K562 (cell line): ENCODE results near the gene LRRC8E. TPM values are rescaled to one million over a fixed set of nuclear protein-coding genes. Genes with fewer than 3 reads are reported as not detected.

Experiments used
- ARHGAP35 ChIP-seq: fragments of 450-650 bp; IDR thresholded peaks from 2 replicates; pipeline ENCODE4 v1.6.1; 2018; ENCODE audit not compliant: partially characterized antibody
- BHLHE40 ChIP-seq: IDR thresholded peaks from 2 replicates; pipeline ENCODE4 v1.6.1; 2011; ENCODE audit warnings: low read length, improper control_type of control experiment
- C11orf30 ChIP-seq: fragments of 450-650 bp; IDR thresholded peaks from 2 replicates; pipeline ENCODE4 v1.6.1; 2016; ENCODE audit warnings: low read depth, mild to moderate bottlenecking
- HNRNPK ChIP-seq: fragments of 200-400 bp; formaldehyde crosslinking; IDR thresholded peaks from one replicate; pipeline ENCODE4 v1.6.1; 2018; ENCODE audit warnings: mild to moderate bottlenecking, low read depth, low read length; ENCODE audit not compliant: poor library complexity, severe bottlenecking
- ILK ChIP-seq: fragments of 450-650 bp; IDR thresholded peaks from 2 replicates; pipeline ENCODE4 v1.6.1; 2016; ENCODE audit warnings: missing genetic modification characterization, low read depth, mild to moderate bottlenecking, missing compliant biosample characterization, moderate library complexity, borderline replicate concordance
- JUN ChIP-seq, 2 experiments: sonication (generic) in 1 of 2; formaldehyde crosslinking in 1 of 2; IDR thresholded peaks; 2 replicates each; pipeline versions ENCODE4 v1.6.1 to v1.8.0; 2012 to 2022; ENCODE audit warnings: borderline replicate concordance in 2 of 2, mild to moderate bottlenecking in 2 of 2, improper control_type of control experiment in 1 of 2, low read depth in 1 of 2, low read length in 1 of 2, missing genetic modification reagents in 1 of 2
- KDM2B ChIP-seq: fragments of 250-450 bp; sonication (Bioruptor Pico); IDR thresholded peaks from 2 replicates; pipeline ENCODE4 v1.8.0; 2021; ENCODE audit warnings: mild to moderate bottlenecking, moderate library complexity
- NR1H2 ChIP-seq: sonication (generic); formaldehyde crosslinking; IDR thresholded peaks from 2 replicates; pipeline ENCODE4 v1.4.0; 2020; ENCODE audit warnings: mild to moderate bottlenecking, missing genetic modification reagents
- POLR3G ChIP-seq: IDR thresholded peaks from 2 replicates; pipeline ENCODE4 v1.6.1; 2011; ENCODE audit not compliant: insufficient read length, insufficient replicate concordance; ENCODE audit errors: extremely low read depth
- RUNX1 ChIP-seq: sonication (generic); IDR thresholded peaks from 2 replicates; pipeline ENCODE4 v1.6.1; 2016; ENCODE audit warnings: antibody characterized with exemption, low read depth
- SAFB ChIP-seq: fragments of 200-400 bp; formaldehyde crosslinking; IDR thresholded peaks from 2 replicates; pipeline ENCODE4 v1.6.1; 2017; ENCODE audit warnings: low read depth, low read length, borderline replicate concordance
- U2AF2 ChIP-seq: fragments of 200-400 bp; formaldehyde crosslinking; optimal IDR thresholded peaks from 2 replicates; pipeline ENCODE3; 2017; ENCODE audit warnings: low read depth, mild to moderate bottlenecking, low read length
- ZNF444 ChIP-seq: fragments of 250-450 bp; sonication (Bioruptor Pico); IDR thresholded peaks from 2 replicates; pipeline ENCODE4 v1.4.0; 2020; ENCODE audit warnings: mild to moderate bottlenecking, moderate library complexity
- polyA plus RNA-seq, 8 experiments: library from polyadenylated mRNA; depleted of rRNA in 4 of 8; stranded (reverse) in 5 of 8; unstranded in 3 of 8; fragments of >200 nt; fragmentation: Nextera tagmentation in 2 of 8; fragmentation: Illumina TruSeq in 1 of 8; extraction: Ambion mirVana in 2 of 8; extraction: Trizol in 1 of 8; gene quantifications; 2 replicates each; pipeline versions ENCODE4 v1.2.1 to v1.2.3, GENCODE V29; 2011 to 2014; ENCODE audit warnings: inconsistent platforms in 1 of 8, missing spikeins in 1 of 8
- total RNA-seq, 7 experiments: library from RNA; depleted of rRNA in 6 of 7; stranded (reverse); fragments of >200 nt in 6 of 7; fragmentation: Illumina TruSeq in 2 of 7; extraction: Trizol in 2 of 7; gene quantifications; 2 replicates each; pipeline versions ENCODE4 v1.2.1 to v1.2.3, GENCODE V29; 2011 to 2021; ENCODE audit warnings: low replicate concordance in 1 of 7
- TF ChIP-seq, protein P1 (sequence below): sonication (generic); formaldehyde crosslinking; IDR thresholded peaks from 2 replicates; pipeline ENCODE4 v1.8.0; 2023; ENCODE audit warnings: mild to moderate bottlenecking, missing genetic modification reagents
- TF ChIP-seq, protein P2 (sequence below): sonication (generic); formaldehyde crosslinking; IDR thresholded peaks from 2 replicates; pipeline ENCODE4 v1.8.0; 2022; ENCODE audit warnings: missing genetic modification reagents, mild to moderate bottlenecking, moderate library complexity, borderline replicate concordance
- TF ChIP-seq, protein P3 (sequence below): fragments of 450-650 bp; IDR thresholded peaks from 2 replicates; pipeline ENCODE4 v1.6.1; 2017; ENCODE audit warnings: mild to moderate bottlenecking, moderate library complexity
- TF ChIP-seq, protein P4 (sequence below): sonication (generic); formaldehyde crosslinking; IDR thresholded peaks from 2 replicates; pipeline ENCODE4 v1.5.0; 2020; ENCODE audit warnings: missing genetic modification reagents
- TF ChIP-seq, protein P5 (sequence below): fragments of 450-650 bp; formaldehyde crosslinking; IDR thresholded peaks from 2 replicates; pipeline ENCODE4 v1.4.0; 2022; ENCODE audit warnings: missing genetic modification characterization

Gene LRRC8E
- total and polyA plus RNA-seq, 9 of the 15 experiments (the other 6 are each of a cell fraction or from before 2014, with no cell fraction given): 0.08 to 5.7 (median 3.5) TPM; not detected in 1

DNA sequence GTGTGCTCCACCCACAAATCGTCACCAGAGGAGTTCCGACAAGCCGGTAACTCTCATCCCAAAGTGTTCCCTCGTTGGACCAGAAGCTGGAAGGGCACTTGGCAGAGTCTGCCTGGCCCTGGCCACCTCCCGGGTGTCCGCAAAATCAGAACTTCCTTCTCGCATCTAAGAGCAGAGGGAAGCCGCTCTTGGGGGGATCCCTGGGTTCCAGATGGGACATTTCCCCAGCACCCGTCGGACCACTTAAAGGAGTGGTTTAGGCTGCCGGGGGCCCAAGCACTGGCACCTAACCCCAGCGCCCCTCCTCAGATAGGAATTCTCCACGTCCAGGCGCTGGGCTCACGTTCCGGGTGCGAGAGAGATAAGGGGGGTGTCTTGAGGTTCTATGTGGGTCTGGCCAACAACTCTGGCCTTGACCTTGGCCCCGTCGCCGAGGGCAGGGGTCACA lies 14.5 kb downstream of the LRRC8E start (continued):
- TF ChIP-seq, protein P1, sequence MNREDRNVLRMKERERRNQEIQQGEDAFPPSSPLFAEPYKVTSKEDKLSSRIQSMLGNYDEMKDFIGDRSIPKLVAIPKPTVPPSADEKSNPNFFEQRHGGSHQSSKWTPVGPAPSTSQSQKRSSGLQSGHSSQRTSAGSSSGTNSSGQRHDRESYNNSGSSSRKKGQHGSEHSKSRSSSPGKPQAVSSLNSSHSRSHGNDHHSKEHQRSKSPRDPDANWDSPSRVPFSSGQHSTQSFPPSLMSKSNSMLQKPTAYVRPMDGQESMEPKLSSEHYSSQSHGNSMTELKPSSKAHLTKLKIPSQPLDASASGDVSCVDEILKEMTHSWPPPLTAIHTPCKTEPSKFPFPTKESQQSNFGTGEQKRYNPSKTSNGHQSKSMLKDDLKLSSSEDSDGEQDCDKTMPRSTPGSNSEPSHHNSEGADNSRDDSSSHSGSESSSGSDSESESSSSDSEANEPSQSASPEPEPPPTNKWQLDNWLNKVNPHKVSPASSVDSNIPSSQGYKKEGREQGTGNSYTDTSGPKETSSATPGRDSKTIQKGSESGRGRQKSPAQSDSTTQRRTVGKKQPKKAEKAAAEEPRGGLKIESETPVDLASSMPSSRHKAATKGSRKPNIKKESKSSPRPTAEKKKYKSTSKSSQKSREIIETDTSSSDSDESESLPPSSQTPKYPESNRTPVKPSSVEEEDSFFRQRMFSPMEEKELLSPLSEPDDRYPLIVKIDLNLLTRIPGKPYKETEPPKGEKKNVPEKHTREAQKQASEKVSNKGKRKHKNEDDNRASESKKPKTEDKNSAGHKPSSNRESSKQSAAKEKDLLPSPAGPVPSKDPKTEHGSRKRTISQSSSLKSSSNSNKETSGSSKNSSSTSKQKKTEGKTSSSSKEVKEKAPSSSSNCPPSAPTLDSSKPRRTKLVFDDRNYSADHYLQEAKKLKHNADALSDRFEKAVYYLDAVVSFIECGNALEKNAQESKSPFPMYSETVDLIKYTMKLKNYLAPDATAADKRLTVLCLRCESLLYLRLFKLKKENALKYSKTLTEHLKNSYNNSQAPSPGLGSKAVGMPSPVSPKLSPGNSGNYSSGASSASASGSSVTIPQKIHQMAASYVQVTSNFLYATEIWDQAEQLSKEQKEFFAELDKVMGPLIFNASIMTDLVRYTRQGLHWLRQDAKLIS (CRISPR knock-in tag): 0 out of 2 replicates have a peak, but pooled peaks have one; percentile 36
- TF ChIP-seq SAFB (no peak), ILK (tag) (no peak), BHLHE40 (peak; percentile 20; the same call in 1 of the 2 replicates), RUNX1 (no peak), C11orf30 (no peak), ZNF444 (CRISPR knock-in tag) (no peak), KDM2B (CRISPR knock-in tag) (no peak), U2AF2 (no peak), HNRNPK (no peak), POLR3G (no peak), NR1H2 (CRISPR knock-in tag) (0 out of 2 replicates have a peak, but pooled peaks have one; percentile 22), JUN (IDR thresholded peaks at IDR 0.05; ENCODE audit: borderline replicate concordance, low read depth, low read length) (no peak), JUN (CRISPR knock-in tag; IDR thresholded peaks at IDR 0.05; ENCODE audit: borderline replicate concordance) (0 out of 2 replicates have a peak, but pooled peaks have one; percentile 6), ARHGAP35 (no peak)
- TF ChIP-seq, protein P2, sequence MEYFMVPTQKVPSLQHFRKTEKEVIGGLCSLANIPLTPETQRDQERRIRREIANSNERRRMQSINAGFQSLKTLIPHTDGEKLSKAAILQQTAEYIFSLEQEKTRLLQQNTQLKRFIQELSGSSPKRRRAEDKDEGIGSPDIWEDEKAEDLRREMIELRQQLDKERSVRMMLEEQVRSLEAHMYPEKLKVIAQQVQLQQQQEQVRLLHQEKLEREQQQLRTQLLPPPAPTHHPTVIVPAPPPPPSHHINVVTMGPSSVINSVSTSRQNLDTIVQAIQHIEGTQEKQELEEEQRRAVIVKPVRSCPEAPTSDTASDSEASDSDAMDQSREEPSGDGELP (CRISPR knock-in tag): no peak
- TF ChIP-seq, protein P3, sequence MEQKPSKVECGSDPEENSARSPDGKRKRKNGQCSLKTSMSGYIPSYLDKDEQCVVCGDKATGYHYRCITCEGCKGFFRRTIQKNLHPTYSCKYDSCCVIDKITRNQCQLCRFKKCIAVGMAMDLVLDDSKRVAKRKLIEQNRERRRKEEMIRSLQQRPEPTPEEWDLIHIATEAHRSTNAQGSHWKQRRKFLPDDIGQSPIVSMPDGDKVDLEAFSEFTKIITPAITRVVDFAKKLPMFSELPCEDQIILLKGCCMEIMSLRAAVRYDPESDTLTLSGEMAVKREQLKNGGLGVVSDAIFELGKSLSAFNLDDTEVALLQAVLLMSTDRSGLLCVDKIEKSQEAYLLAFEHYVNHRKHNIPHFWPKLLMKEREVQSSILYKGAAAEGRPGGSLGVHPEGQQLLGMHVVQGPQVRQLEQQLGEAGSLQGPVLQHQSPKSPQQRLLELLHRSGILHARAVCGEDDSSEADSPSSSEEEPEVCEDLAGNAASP: no peak
- TF ChIP-seq, protein P4, sequence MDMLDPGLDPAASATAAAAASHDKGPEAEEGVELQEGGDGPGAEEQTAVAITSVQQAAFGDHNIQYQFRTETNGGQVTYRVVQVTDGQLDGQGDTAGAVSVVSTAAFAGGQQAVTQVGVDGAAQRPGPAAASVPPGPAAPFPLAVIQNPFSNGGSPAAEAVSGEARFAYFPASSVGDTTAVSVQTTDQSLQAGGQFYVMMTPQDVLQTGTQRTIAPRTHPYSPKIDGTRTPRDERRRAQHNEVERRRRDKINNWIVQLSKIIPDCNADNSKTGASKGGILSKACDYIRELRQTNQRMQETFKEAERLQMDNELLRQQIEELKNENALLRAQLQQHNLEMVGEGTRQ: no peak
- TF ChIP-seq, protein P5, sequence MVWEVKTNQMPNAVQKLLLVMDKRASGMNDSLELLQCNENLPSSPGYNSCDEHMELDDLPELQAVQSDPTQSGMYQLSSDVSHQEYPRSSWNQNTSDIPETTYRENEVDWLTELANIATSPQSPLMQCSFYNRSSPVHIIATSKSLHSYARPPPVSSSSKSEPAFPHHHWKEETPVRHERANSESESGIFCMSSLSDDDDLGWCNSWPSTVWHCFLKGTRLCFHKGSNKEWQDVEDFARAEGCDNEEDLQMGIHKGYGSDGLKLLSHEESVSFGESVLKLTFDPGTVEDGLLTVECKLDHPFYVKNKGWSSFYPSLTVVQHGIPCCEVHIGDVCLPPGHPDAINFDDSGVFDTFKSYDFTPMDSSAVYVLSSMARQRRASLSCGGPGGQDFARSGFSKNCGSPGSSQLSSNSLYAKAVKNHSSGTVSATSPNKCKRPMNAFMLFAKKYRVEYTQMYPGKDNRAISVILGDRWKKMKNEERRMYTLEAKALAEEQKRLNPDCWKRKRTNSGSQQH: 0 out of 2 replicates have a peak, but pooled peaks have one; percentile 23
